Transverse colon (tissue), 4 donors: ENCODE results near the gene CEP250. TPM values are rescaled to one million over a fixed set of nuclear protein-coding genes. Genes with fewer than 3 reads are reported as not detected.
"Not testable (repeated sequence)": the region's sequence is repeated elsewhere in the genome, so short reads cannot be mapped to it uniquely, and the experiment has no call there.

Experiments used
- DNase-seq: peaks from one replicate; pipeline ENCODE4 v3.0.0-alpha.2; 2019
- H3K27ac ChIP-seq, 4 donors: fragments of 200-600 bp; sonication (generic); 2 replicates each; pipeline ENCODE4 v1.5.1; 2016 to 2018; ENCODE audit warnings: inconsistent platforms in 4 of 4
- H3K27me3 ChIP-seq: fragments of 200-600 bp; sonication (generic); 2 replicates; pipeline ENCODE4 v1.5.1; 2017; ENCODE audit warnings: inconsistent platforms
- H3K36me3 ChIP-seq, 4 donors: fragments of 200-600 bp; sonication (generic); 2 replicates each; pipeline ENCODE4 v1.5.1; 2017 to 2019; ENCODE audit warnings: inconsistent platforms in 4 of 4
- H3K4me1 ChIP-seq, 4 donors: fragments of 200-600 bp; sonication (generic); 2 replicates each; pipeline ENCODE4 v1.5.1; 2017 to 2020; ENCODE audit warnings: inconsistent platforms in 4 of 4
- H3K4me3 ChIP-seq, 4 donors: fragments of 200-600 bp; sonication (generic); 1 replicate in 1 of 4; 2 replicates in 3 of 4; pipeline versions ENCODE4 v1.5.1 to v1.6.1; 2017 to 2019; ENCODE audit warnings: inconsistent platforms in 4 of 4
- H3K9me3 ChIP-seq, 2 donors: fragments of 200-600 bp; sonication (generic); 2 replicates each; pipeline ENCODE4 v1.5.1; 2017 to 2019; ENCODE audit warnings: inconsistent platforms in 2 of 2
- EP300 ChIP-seq: sonication (generic); formaldehyde crosslinking; IDR thresholded peaks from one replicate; pipeline ENCODE4 v1.6.1; 2017; ENCODE audit warnings: antibody characterized with exemption, low read depth
- POLR2A ChIP-seq: fragments of 450-650 bp; IDR thresholded peaks from one replicate; pipeline ENCODE4 v1.6.1; 2016; ENCODE audit warnings: antibody characterized with exemption, mild to moderate bottlenecking, moderate library complexity
- POLR2AphosphoS5 ChIP-seq, 3 donors: sonication (generic); formaldehyde crosslinking; IDR thresholded peaks; one replicate each; pipeline ENCODE4 v1.6.1; 2016; ENCODE audit warnings: antibody characterized with exemption in 3 of 3
- WGBS, 2 donors: methylation state at CpG; one replicate each; pipeline ENCODE4 v1.1.5; 2018; ENCODE audit warnings: low coverage in 1 of 2; 5-methylcytosine and 5-hydroxymethylcytosine counted together
- in situ Hi-C, 4 donors: fragments of 200-750 bp; cut with MboI; loops; one replicate each; pipeline versions ENCODE4 v1.15.0 to v1.15.1; 2017; ENCODE audit warnings: low sequenced_read_pairs in 3 of 4, low pct_ligation_motif_present in 1 of 4, low pct_unique_long_range_greater_than_20kb in 1 of 4
- intact Hi-C: fragments of 100-400 bp; cut with DNase I; formaldehyde crosslinking; loops from one replicate; pipeline ENCODE4 v1.15.1; 2023; ENCODE audit warnings: low total_unique reads
- total RNA-seq, 4 donors: library from RNA; depleted of rRNA; stranded (reverse); fragments of >200 nt; gene quantifications; one replicate each; pipeline ENCODE4 v1.1.0, GENCODE V29; 2016
- TF ChIP-seq, protein P1 (sequence below), 5 experiments: fragments of 200-600 bp in 3 of 5; fragments of 450-650 bp in 2 of 5; sonication (generic) in 3 of 5; IDR thresholded peaks; 1 replicate in 2 of 5; 2 replicates in 3 of 5; pipeline ENCODE4 v1.5.1; 2016 to 2017; ENCODE audit warnings: antibody characterized with exemption in 5 of 5, inconsistent platforms in 3 of 5, mild to moderate bottlenecking in 2 of 5, moderate library complexity in 1 of 5

CEP250 gene
- total RNA-seq, 4 donors from 2014 or later = 22.8 to 38.6 (median 28.7) TPM

GRCh38 chr20:35448788-35449373 is 6.5 kb upstream of the CEP250 start:
- intact Hi-C loops (loop anchor here (10.0 kb wide), 1 partner anchor 304 kb away; the partner anchor contains the start of gene EDEM2), in situ Hi-C loops (loop anchor here (10.0 to 25.0 kb wide), 3 partner anchors 144 to 312 kb away; partner anchors contain the start of genes EDEM2 (in 2 of the 4) and FAM83C (in 1 of the 4))
- Histone ChIP-seq H3K9me3 (no peaks in the 10 kb centered on the region), H3K27ac (no peak overlapping the region), H3K36me3 (no peaks in the 10 kb centered on the region), H3K4me1 (peaks cover 0 to 9% (median 4%) of the 10 kb centered on the region in 4 donors), H3K27me3 (no peaks in the 10 kb centered on the region), H3K4me3 (no peak overlapping the region)
- no peak for DNase-seq
- no peak for TF ChIP-seq POLR2A
- TF ChIP-seq, protein P1, sequence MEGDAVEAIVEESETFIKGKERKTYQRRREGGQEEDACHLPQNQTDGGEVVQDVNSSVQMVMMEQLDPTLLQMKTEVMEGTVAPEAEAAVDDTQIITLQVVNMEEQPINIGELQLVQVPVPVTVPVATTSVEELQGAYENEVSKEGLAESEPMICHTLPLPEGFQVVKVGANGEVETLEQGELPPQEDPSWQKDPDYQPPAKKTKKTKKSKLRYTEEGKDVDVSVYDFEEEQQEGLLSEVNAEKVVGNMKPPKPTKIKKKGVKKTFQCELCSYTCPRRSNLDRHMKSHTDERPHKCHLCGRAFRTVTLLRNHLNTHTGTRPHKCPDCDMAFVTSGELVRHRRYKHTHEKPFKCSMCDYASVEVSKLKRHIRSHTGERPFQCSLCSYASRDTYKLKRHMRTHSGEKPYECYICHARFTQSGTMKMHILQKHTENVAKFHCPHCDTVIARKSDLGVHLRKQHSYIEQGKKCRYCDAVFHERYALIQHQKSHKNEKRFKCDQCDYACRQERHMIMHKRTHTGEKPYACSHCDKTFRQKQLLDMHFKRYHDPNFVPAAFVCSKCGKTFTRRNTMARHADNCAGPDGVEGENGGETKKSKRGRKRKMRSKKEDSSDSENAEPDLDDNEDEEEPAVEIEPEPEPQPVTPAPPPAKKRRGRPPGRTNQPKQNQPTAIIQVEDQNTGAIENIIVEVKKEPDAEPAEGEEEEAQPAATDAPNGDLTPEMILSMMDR (IDR thresholded peaks at IDR 0.05) = no peak
- 90% methylated on average over 5 of the region's 5 CpGs; no CpG with 5 or more reads in 1 of the 2 donors for WGBS, 2 donors

DNA sequence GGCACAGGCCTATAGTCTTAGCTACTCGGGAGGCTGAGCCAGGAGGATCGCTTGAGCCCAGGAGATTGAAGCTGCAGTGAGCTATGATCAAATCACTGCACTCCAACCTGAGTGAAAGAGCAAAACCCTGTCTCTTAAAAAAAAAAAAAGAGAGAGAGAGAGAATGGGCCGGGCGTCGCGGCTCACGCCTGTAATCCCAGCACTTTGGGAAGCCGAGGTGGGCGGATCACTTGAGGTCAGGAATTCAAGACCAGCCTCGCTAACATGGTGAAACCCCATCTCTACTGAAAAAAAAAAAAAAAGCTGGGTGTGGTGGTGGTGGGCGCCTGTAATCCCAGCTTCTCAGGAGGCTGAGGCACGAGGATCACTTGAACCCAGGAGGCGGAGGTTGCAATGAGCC is 5.5 kb upstream of the CEP250 start:
- in situ Hi-C loops (loop anchor here (5.0 to 25.0 kb wide), 4 partner anchors 145 to 313 kb away; partner anchors contain the start of genes EDEM2 (in 2 of the 4) and FAM83C (in 1 of the 4)), intact Hi-C loops (loop anchor here (10.0 kb wide), 1 partner anchor 305 kb away; the partner anchor contains the start of gene EDEM2)
- not testable (repeated sequence) for H3K27me3 ChIP-seq, H3K27ac ChIP-seq, H3K9me3 ChIP-seq, DNase-seq, H3K36me3 ChIP-seq, H3K4me3 ChIP-seq
- 79 to 85% methylated on average over 6 to 13 of the region's 13 CpGs for WGBS, 2 donors
- peaks cover 0 to 12% (median 9%) of the 10 kb centered on the region in 4 donors for H3K4me1 ChIP-seq

DNA sequence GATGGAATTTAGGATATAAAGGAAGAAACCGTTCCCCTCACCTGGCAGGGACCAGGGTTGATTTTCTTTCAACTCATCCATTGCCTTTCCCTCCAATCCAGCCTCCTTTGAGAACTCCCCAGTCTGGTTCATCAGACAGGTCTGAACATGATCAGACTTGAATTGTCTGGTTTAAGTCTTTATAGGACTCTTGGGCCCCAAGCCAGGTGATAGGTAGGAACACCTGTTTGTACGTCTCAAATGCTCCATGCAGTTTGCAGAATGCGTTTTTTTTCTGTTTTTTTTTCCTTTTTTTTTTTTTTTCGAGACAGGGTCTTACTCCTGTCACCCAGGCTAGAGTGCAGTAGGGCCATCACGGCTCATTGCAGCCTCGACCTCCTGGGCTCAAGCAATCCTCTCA is 4.1 kb upstream of the CEP250 start:
- in situ Hi-C loops = loop anchor here in 1 of 4 donors (5.0 kb wide), 1 partner anchor 149 kb away; no protein-coding TSS in a partner anchor
- H3K27me3 ChIP-seq = no peaks in the 10 kb centered on the region
- 45 to 53% methylated on average over 4 to 6 of the region's 6 CpGs for WGBS, 2 donors
- no peaks in the 10 kb centered on the region for H3K9me3 ChIP-seq
- no peak for TF ChIP-seq POLR2AphosphoS5 (IDR thresholded peaks at IDR 0.05)
- no peak for TF ChIP-seq EP300
- TF ChIP-seq POLR2A = no peak
- TF ChIP-seq, protein P1 (IDR thresholded peaks at IDR 0.05) = no peak
- H3K27ac ChIP-seq = no peak overlapping the region
- no peaks in the 10 kb centered on the region for H3K36me3 ChIP-seq
- H3K4me1 ChIP-seq = peaks cover 0 to 20% (median 13%) of the 10 kb centered on the region in 4 donors
- intact Hi-C loops = no loop called here
- DNase-seq = no peak
- no peak overlapping the region for H3K4me3 ChIP-seq

DNA sequence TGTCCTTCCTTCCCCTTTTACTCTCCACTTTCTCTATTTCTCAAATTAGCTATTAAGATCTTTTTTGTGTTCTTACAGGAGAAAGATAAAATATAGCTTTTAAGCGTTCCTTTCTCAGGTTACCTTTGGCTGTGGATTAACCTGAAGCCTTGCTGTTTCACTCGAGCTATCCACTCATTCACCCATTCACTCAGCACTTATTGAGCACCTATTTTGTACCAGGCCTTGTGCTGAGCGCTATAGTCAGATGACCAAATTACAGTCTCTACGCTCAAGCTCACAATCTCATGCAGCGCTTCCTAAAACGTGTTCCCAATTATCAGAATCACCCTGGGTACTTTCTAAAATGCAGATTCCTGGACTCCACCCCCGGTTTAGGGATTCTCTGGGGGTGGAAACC is 1.8 kb upstream of the CEP250 start:
- Histone ChIP-seq H3K27me3 (no peaks in the 10 kb centered on the region), H3K4me1 (peaks cover 0 to 23% (median 11%) of the 10 kb centered on the region in 4 donors), H3K4me3 (peak overlapping the region in 1 of 4 donors; percentile 99), H3K9me3 (no peaks in the 10 kb centered on the region), H3K36me3 (no peaks in the 10 kb centered on the region), H3K27ac (peak overlapping the region in 3 of 4 donors; percentile 90 to 96 (median 95))
- TF ChIP-seq POLR2AphosphoS5 (IDR thresholded peaks at IDR 0.05) = no peak
- in situ Hi-C loops = loop anchor here in 1 of 4 donors (5.0 kb wide), 1 partner anchor 151 kb away; no protein-coding TSS in a partner anchor
- WGBS, 2 donors = 84 to 95% methylated on average over 3 to 7 of the region's 7 CpGs
- no peak for DNase-seq
- intact Hi-C loops = no loop called here

DNA sequence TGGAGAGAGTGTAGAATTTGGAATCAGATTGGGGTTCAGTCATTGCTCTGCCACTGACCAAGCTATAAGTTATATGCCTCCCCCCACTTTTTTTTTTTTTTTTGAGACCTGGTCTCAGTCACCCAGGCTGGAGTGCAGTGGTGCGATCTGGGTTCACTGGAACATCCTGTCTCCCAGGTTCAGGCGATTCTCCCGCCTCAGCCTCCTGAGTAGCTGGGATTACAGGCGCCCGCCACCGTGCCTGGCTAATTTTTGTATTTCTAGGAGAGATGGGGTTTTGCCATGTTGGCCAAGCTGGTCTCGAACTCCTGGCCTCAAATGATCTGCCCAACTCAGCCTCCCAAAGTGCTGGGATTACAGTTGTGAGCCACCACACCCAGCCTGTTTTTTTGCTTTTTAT is 1.3 kb downstream of the CEP250 start:
- H3K4me3 ChIP-seq, in situ Hi-C loops, H3K9me3 ChIP-seq, H3K36me3 ChIP-seq, DNase-seq, H3K27ac ChIP-seq, intact Hi-C loops, H3K27me3 ChIP-seq: not testable (repeated sequence)
- WGBS, 2 donors = 83 to 98% methylated on average over 2 to 7 of the region's 7 CpGs
- peaks cover 0 to 23% (median 11%) of the 10 kb centered on the region in 4 donors for H3K4me1 ChIP-seq

DNA sequence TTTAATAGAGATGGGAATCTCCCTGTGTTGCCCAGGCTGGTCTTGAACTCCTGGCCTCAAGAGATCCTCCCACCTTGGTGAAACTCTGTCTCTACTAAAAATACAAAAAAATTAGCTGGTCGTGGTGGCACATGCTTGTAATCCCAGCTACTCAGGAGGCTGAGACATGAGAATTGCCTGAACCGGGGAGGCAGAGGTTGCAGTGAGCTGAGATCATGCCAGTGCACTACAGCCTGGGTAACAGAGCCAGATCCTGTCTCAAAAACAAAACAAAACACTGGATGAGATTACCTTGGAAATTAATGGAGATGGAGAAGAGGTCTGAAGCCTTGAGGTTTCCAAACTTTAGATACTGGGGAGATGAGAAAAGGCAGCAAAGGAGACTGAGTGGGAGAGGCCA is 2.1 kb downstream of the CEP250 start:
- H3K27me3 ChIP-seq, H3K27ac ChIP-seq, H3K4me3 ChIP-seq, intact Hi-C loops, in situ Hi-C loops, DNase-seq, H3K9me3 ChIP-seq, H3K36me3 ChIP-seq: not testable (repeated sequence)
- peaks cover 0 to 23% (median 11%) of the 10 kb centered on the region in 4 donors for H3K4me1 ChIP-seq
- 64 to 80% methylated on average over 1 to 2 of the region's 2 CpGs for WGBS, 2 donors
